Measurements from ENCODE around the gene TMEM145.
A peak's percentile ranks its signal among the peaks of the same experiment; 100 is the strongest.

TMEM145 gene

DNA sequence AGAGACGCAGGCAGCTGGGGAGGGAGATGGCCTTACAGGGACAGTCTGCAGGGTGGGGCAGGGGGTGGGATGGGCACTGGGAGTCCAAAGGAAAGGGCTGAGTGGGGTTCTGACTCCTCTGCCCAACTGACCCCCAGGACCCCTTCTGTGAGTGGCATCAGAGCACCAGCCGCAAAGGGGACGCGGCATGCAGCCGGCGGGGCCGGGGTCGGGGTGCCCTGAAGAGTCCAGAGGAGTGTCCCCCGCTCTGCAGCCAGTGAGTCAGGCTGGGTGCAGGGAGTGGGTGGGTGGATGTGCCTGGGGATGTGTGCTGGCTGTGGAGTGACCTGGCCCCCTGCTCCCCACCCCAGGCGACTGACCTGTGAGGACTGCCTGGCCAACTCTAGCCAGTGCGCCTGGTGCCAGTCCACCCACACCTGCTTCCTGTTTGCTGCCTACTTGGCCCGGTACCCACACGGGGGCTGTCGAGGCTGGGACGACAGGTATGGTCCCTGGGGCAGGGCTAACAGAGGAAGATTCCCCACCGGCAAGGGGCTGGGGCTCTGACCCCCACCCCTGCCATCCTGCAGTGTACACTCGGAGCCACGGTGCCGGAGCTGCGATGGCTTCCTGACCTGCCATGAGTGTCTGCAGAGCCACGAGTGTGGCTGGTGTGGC is 38.1 kb downstream of the TMEM145 start:
- DNase-seq (ENCODE audit: low read depth, low spot score) = no peak

DNA sequence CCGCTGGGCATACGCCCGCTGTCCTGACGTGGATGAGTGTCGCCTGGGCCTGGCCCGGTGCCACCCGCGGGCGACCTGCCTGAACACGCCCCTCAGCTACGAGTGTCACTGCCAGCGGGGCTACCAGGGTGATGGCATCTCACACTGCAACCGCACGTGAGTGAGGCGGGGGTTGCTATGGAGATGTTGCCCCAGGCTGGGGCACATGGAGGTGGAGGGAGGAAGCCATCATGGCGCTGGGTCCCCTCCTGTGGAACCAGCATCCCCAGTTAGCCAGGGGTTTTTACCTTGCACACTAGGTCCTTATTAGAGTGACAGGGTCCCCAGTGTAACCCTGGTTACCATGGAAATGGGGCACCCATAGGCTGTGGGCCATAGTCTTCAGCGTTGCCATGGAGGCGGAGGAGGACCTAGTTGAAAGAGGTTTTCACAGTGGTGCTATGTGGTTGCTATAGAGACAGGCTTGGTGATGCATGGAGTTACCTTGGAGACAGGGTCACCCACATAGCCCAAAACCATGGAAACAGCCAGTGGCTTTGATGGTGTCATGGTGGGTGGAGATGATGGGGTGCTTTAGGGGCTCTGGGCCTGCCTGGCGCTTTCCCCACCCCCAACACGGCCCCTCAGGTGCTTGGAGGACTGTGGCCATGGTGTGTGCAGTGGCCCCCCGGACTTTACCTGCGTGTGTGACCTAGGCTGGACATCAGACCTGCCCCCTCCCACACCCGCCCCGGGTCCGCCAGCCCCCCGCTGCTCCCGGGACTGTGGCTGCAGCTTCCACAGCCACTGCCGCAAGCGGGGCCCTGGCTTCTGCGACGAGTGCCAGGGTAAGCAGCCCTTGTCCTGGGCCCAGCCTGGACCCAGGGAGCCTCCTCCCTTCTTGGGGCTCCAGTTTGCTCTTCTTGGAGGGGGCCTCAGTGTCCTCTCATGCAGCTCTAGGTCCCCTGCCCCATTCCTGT is 39.5 kb downstream of the TMEM145 start:
- DNase-seq (ENCODE audit: low read depth, low spot score) = peak; percentile 30
- H3K4me3 ChIP-seq (ENCODE audit: low read length) = no peak overlapping the region

More for the DNA sequence above, 38.1 kb downstream of the TMEM145 start:
- H3K4me3 ChIP-seq (ENCODE audit: low read length) = no peak overlapping the region

GRCh38 chr19:42353341-42354015 is 40.4 kb downstream of the TMEM145 start:
- H3K4me3 ChIP-seq (ENCODE audit: low read length) = no peak overlapping the region
- no peak for DNase-seq (ENCODE audit: low read depth, low spot score)

DNA sequence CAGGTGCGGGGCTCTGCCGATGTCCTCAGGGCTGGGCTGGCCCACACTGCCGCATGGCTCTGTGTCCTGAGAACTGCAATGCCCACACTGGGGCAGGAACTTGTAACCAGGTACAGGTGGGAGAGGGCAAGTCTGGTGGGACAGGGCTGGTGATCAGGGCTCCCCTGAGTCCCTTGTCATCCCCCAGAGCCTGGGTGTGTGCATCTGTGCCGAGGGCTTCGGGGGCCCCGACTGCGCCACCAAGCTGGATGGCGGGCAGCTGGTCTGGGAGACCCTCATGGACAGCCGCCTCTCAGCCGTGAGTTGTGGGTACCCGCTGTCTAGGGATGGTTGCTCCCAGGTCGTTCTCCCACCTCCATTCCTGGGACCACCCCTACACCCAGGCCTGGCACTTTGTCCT is 42.8 kb downstream of the TMEM145 start:
- H3K4me3 ChIP-seq (ENCODE audit: low read length) = no peak overlapping the region
- DNase-seq (ENCODE audit: low read depth, low spot score) = no peak

DNA sequence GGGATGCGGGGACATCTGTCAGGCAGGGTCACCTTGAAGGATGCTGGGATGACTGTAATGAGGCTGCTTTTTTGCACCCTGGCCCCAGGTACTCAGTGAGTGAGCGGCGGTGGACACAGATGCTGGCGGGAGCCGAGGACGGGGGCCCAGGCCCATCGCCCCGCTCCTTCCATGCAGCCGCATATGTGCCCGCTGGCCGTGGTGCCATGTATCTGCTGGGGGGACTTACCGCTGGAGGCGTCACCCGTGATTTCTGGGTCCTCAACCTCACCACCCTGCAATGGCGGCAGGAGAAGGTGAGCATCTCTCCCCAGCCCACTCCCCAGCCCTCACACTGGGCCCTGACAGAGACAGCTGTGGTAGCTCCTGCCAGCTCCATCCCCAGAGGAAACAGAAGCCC is 43.6 kb downstream of the TMEM145 start:
- no peak for DNase-seq (ENCODE audit: low read depth, low spot score)
- no peak overlapping the region for H3K4me3 ChIP-seq (ENCODE audit: low read length)

DNA sequence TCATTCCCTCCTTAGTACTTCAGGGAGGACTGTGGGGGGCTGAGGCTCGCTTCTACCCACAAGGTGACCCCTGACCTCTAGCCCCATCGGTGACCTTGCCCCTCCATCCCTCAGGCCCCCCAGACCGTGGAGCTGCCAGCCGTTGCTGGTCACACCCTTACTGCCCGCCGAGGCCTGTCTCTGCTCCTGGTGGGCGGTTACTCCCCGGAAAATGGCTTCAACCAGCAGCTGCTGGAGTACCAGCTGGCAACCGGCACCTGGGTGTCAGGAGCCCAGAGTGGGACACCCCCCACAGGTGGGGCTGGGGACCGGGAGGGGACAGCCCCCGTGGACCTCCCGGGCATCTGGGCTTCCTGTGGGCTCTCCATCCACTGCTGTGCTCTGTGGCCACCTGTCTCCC is 44.2 kb downstream of the TMEM145 start:
- no peak overlapping the region for H3K4me3 ChIP-seq (ENCODE audit: low read length)
- no peak for DNase-seq (ENCODE audit: low read depth, low spot score)

DNA sequence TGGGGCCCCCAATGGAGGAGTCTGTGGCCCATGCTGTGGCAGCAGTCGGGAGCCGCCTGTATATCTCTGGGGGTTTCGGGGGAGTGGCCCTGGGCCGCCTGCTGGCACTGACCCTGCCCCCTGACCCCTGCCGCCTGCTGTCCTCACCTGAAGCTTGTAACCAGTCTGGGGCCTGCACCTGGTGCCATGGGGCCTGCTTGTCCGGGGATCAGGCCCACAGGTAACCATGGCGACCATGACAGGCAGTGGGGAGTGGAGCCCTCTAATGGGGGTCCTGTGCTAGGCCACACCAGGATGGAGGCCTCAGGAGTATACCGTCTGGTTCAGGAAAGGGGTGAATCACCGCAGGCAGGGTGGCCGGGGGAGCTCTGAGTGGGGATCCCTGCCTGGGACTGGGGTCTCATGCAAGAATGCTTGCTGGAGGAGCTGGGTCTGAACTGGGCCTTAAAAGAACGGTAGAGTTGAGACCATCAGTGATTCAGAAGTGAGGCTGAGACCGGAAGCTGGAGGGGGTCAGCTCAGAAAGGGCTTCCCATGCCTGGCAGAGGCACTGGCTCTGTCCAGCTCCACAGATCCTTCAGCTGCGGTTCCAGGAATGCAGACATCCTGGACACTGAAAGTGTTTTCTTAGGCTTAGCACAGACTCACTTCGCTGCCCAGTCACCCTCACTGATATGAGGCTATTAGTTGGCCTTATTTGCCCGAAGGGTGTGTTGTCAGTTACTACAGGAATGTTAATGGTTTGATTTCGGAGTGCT is 47.9 kb downstream of the TMEM145 start:
- no peak for DNase-seq (ENCODE audit: low read depth, low spot score)
- H3K4me3 ChIP-seq (ENCODE audit: low read length) = no peak overlapping the region

- DNase-seq (ENCODE audit: low read depth, low spot score) = no peak
Observed at GRCh38 chr19:42361545-42361910, 48.4 kb downstream of the TMEM145 start.

GRCh38 chr19:42362342-42362741 is 49.2 kb downstream of the TMEM145 start:
- no peak overlapping the region for H3K4me3 ChIP-seq (ENCODE audit: low read length)
- no peak for DNase-seq (ENCODE audit: low read depth, low spot score)

More at GRCh38 chr19:42361545-42361910, 48.4 kb downstream of the TMEM145 start:
- no peak overlapping the region for H3K4me3 ChIP-seq (ENCODE audit: low read length)

- DNase-seq (ENCODE audit: low read depth, low spot score) = no peak
- no peak overlapping the region for H3K4me3 ChIP-seq (ENCODE audit: low read length)
Observed at GRCh38 chr19:42362891-42363440, 49.9 kb downstream of the TMEM145 start.

- DNase-seq (ENCODE audit: low read depth, low spot score) = no peak
- no peak overlapping the region for H3K4me3 ChIP-seq (ENCODE audit: low read length)
Observed at GRCh38 chr19:42363614-42364346, 50.7 kb downstream of the TMEM145 start.

- no peak overlapping the region for H3K4me3 ChIP-seq (ENCODE audit: low read length)
- DNase-seq (ENCODE audit: low read depth, low spot score) = no peak
Observed at GRCh38 chr19:42366673-42367072, 53.6 kb downstream of the TMEM145 start.

GRCh38 chr19:42367929-42368328 is 54.8 kb downstream of the TMEM145 start:
- no peak overlapping the region for H3K4me3 ChIP-seq (ENCODE audit: low read length)
- DNase-seq (ENCODE audit: low read depth, low spot score) = no peak

DNA sequence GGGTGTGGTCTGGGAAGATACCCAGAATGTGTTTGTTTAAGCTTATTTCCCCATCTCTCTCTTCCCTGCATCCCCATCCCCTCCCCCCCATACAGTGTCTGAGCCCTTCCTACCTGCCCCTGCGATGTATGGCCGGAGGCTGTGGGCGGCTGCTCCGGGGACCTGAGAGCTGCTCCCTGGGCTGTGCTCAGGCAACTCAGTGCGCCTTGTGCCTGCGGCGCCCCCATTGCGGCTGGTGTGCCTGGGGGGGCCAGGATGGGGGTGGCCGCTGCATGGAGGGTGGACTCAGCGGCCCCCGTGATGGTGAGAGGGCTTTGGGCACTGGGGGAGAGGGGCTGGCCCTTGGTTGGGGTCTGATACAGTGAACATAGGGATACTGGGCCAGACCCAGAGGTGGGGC is 55.3 kb downstream of the TMEM145 start:
- no peak for DNase-seq (ENCODE audit: low read depth, low spot score)
- H3K4me3 ChIP-seq (ENCODE audit: low read length) = no peak overlapping the region

GRCh38 chr19:42368765-42369164 is 55.7 kb downstream of the TMEM145 start:
- H3K4me3 ChIP-seq (ENCODE audit: low read length) = no peak overlapping the region
- no peak for DNase-seq (ENCODE audit: low read depth, low spot score)

DNA sequence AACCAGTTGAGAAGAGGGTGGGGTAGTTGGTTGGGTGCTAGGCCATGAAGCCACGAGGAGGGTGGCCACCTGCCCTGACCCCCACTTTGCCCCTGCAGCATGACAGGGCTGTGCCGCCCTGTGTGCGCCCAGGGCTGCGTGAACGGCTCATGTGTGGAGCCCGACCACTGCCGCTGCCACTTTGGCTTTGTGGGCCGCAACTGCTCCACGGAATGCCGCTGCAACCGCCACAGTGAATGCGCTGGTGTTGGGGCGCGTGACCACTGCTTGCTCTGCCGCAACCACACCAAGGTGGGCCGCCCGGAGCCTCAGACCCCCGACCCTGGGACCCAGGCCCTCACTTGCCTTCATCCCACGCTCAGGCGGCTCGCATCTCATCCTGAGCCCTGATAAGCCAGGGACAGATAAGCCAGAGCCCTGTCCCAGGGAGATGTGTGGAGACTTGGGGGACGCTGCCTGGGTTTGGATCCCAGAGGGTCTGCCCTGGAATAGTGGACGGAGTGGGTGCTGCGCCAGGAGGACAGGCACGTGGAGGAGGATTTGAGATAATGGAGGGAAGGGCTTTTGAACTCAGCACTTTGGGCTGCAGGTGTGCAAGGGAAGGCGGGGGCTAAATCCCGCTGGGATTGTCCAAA is 56.4 kb downstream of the TMEM145 start:
- H3K4me3 ChIP-seq (ENCODE audit: low read length) = no peak overlapping the region
- DNase-seq (ENCODE audit: low read depth, low spot score) = no peak

DNA sequence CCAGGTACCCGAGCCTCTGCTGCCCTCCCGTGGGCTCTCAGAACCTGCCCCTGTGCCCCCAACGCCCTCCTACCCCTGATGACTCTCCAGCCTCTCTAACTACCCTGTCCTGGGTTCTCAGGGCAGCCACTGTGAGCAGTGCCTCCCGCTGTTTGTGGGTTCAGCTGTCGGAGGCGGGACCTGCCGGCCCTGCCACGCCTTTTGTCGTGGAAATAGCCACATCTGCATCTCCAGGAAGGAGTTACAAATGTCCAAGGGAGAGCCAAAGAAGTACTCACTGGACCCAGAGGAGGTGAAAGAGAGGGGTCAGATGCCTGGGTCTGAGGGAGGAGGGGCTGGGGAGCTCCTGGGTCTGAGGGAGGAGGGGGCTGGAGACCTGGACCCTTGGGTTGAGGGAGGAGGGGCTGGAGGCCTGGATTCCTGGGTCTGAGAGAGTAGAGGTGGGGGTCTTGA is 57.0 kb downstream of the TMEM145 start:
- no peak overlapping the region for H3K4me3 ChIP-seq (ENCODE audit: low read length)
- no peak for DNase-seq (ENCODE audit: low read depth, low spot score)

Measured in Jurkat, Clone E6-1 (cell line).